GM21723 (cell line): ENCODE data around the gene ANKAR.
A peak's percentile ranks its signal among the peaks of the same experiment; 100 is the strongest.
"Not testable (repeated sequence)": the region's sequence is repeated elsewhere in the genome, so short reads cannot be mapped to it uniquely, and the experiment has no call there.

ENCODE experiments used
- ATAC-seq: cut with Tn5 transposase; IDR thresholded peaks from one replicate; pipeline ENCODE4 v1.9.1; 2021; ENCODE audit warnings: mild to moderate bottlenecking, moderate library complexity; ENCODE audit not compliant: unreplicated experiment

ANKAR gene

GRCh38 chr2:189657867-189658266, 16.6 kb upstream of the ANKAR start:
- ATAC-seq: peak; percentile 55

GRCh38 chr2:189658306-189659212, 15.9 kb upstream of the ANKAR start:
- no peak for ATAC-seq

GRCh38 chr2:189659734-189660133, 14.7 kb upstream of the ANKAR start:
- ATAC-seq: no peak

- ATAC-seq: no peak
Measured at GRCh38 chr2:189660803-189661147, 13.7 kb upstream of the ANKAR start.

GRCh38 chr2:189661148-189661956, 13.1 kb upstream of the ANKAR start, which contains the start of gene ASNSD1:
ASNSD1 (plus strand) TSS chr2:189661459; CDS start chr2:189666133, 4,674 bp downstream.
- peak; percentile 90 for ATAC-seq

GRCh38 chr2:189661957-189662321, 12.5 kb upstream of the ANKAR start:
- no peak for ATAC-seq

- no peak for ATAC-seq
Measured at GRCh38 chr2:189662669-189663226, 11.7 kb upstream of the ANKAR start.

- ATAC-seq: not testable (repeated sequence)
Measured at GRCh38 chr2:189663319-189663718, 11.2 kb upstream of the ANKAR start.

GRCh38 chr2:189669913-189670312, 4.6 kb upstream of the ANKAR start:
- ATAC-seq: no peak

- ATAC-seq: no peak
Measured at GRCh38 chr2:189673661-189674373, 653 bp upstream of the ANKAR start.

GRCh38 chr2:189676471-189676870, 2.0 kb downstream of the ANKAR start:
- ATAC-seq: no peak

GRCh38 chr2:189679226-189679625, 4.8 kb downstream of the ANKAR start:
- no peak for ATAC-seq

- no peak for ATAC-seq
Measured at GRCh38 chr2:189681203-189681602, 6.7 kb downstream of the ANKAR start.

- no peak for ATAC-seq
Measured at GRCh38 chr2:189681903-189682302, 7.4 kb downstream of the ANKAR start.

GRCh38 chr2:189683348-189683747, 8.9 kb downstream of the ANKAR start:
- no peak for ATAC-seq

GRCh38 chr2:189684811-189685210, 10.3 kb downstream of the ANKAR start:
- no peak for ATAC-seq

GRCh38 chr2:189685540-189686229, 11.2 kb downstream of the ANKAR start:
- peak; percentile 55 for ATAC-seq

- not testable (repeated sequence) for ATAC-seq
Measured at GRCh38 chr2:189687796-189688195, 13.3 kb downstream of the ANKAR start.

GRCh38 chr2:189696223-189696622, 21.8 kb downstream of the ANKAR start:
- ATAC-seq: no peak
